ENCODE data around the gene BTBD16. TPM values are rescaled to one million over a fixed set of nuclear protein-coding genes. Genes with fewer than 3 reads are reported as not detected.

Gene BTBD16
- total and polyA plus RNA-seq, 2 donors (not counting 1 experiment from before 2014, with no cell fraction given), result not detected

DNA sequence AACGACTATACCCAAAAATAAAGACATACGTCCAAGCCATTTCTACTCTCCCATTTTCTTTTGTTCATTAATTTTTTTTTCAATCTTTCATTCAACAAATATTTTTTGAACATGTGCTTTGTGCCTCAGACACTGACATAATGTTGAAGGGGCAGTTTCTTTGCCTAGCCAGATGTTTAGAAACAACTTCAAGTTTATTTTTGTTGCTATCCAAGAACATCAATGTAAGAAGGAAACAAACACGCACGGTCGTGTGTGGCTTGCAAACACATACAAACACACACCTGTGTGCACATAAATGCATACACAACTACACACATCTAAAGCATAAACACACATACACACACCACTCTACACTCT, 39.9 kb downstream of the BTBD16 start:
- H3K27ac Mint-ChIP-seq, result no peak overlapping the region
- Histone ChIP-seq H4K20me1 (ENCODE audit: control insufficient read depth, insufficient read depth, low read length, poor library complexity, severe bottlenecking) (no peaks in the 10 kb centered on the region), H2AFZ (ENCODE audit: insufficient read depth, low read depth, low read length, poor library complexity, severe bottlenecking) (no peak overlapping the region), H3K9me3 (ENCODE audit: control extremely low read depth in 1 of 3, control insufficient read depth in 2 of 3, insufficient read depth in 1 of 3, low read length in 2 of 3) (no peaks in the 10 kb centered on the region), H3K4me3 (ENCODE audit: control extremely low read depth in 1 of 5, extremely low read depth in 1 of 5, insufficient read depth in 1 of 5, low read depth in 2 of 5, low read length in 4 of 5) (no peak overlapping the region), H3K36me3 (replicated peaks in 1 of 2; ENCODE audit: control extremely low read depth in 1 of 2, control insufficient read depth in 1 of 2, extremely low read depth in 1 of 2, insufficient read depth in 2 of 2, low read length in 1 of 2) (no peaks in the 10 kb centered on the region), H3K4me2 (replicated peaks; ENCODE audit: low read depth, low read length, poor library complexity, severe bottlenecking) (no peak overlapping the region), H3K79me2 (ENCODE audit: control insufficient read depth, insufficient read depth, low read length) (no peaks in the 10 kb centered on the region), H3K27ac (ENCODE audit: low read length in 2 of 2) (no peak overlapping the region), H3K4me1 (ENCODE audit: control insufficient read depth in 2 of 2, insufficient read depth in 2 of 2, low read length in 2 of 2) (peaks cover 20% of the 10 kb centered on the region in 2 donors), H3K27me3 (replicated peaks in 1 of 4; ENCODE audit: control extremely low read depth in 1 of 4, control insufficient read depth in 3 of 4, insufficient read depth in 4 of 4, low read length in 3 of 4) (peaks cover 0 to 3% (median 0%) of the 10 kb centered on the region in 4 experiments), H3K9ac (ENCODE audit: low read length) (no peak overlapping the region)
- WGBS (ENCODE audit: insufficient coverage), result 60% methylated on average over 1 of the region's 5 CpGs
- POLR2A ChIA-PET, result no interaction called here
- peaks cover 2% of the 10 kb centered on the region for H3K9me3 Mint-ChIP-seq (ENCODE audit: insufficient read depth)
- DNase-seq, result no peak
- peaks cover 22% of the 10 kb centered on the region for H3K27me3 Mint-ChIP-seq
- intact Hi-C loops (cut with micrococcal nuclease), result no loop called here
- TF ChIP-seq, protein P1, sequence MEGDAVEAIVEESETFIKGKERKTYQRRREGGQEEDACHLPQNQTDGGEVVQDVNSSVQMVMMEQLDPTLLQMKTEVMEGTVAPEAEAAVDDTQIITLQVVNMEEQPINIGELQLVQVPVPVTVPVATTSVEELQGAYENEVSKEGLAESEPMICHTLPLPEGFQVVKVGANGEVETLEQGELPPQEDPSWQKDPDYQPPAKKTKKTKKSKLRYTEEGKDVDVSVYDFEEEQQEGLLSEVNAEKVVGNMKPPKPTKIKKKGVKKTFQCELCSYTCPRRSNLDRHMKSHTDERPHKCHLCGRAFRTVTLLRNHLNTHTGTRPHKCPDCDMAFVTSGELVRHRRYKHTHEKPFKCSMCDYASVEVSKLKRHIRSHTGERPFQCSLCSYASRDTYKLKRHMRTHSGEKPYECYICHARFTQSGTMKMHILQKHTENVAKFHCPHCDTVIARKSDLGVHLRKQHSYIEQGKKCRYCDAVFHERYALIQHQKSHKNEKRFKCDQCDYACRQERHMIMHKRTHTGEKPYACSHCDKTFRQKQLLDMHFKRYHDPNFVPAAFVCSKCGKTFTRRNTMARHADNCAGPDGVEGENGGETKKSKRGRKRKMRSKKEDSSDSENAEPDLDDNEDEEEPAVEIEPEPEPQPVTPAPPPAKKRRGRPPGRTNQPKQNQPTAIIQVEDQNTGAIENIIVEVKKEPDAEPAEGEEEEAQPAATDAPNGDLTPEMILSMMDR (IDR thresholded peaks at IDR 0.05), result no peak
- no peak for TF ChIP-seq EZH2 (IDR thresholded peaks at IDR 0.05; ENCODE audit: borderline replicate concordance, insufficient read depth, low read depth, low read length, poor library complexity, severe bottlenecking)
- CTCF ChIA-PET, result interaction anchor here (1.9 to 5.5 kb wide), 3 partner anchors 12 to 124 kb away, joined by 5 to 22 read pairs (median 6); no protein-coding TSS in a partner anchor
- H3K4me3 Mint-ChIP-seq, result no peak overlapping the region
- peaks cover 28% of the 10 kb centered on the region for H3K4me1 Mint-ChIP-seq
- no peak for ATAC-seq (ENCODE audit: low read depth)

DNA sequence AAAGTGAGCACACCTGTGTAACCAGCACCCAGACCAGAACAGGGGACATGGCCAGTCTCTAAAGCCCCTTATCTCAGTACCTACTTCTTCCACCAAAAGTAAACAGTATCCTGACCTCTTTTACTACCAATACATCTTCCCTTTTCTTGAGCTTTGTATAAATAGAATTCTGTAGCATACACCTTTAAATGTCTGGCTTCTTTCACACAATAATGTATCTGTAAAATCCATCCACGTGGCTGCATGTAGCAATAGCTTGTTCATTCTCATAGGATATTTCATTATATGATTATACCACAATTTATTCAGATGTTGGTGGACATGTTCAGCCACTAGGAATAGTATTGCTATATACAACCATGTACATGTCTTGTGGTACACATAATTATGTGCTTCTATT, 40.6 kb downstream of the BTBD16 start:
- peaks cover 20% of the 10 kb centered on the region in 2 donors for H3K4me1 ChIP-seq (ENCODE audit: control insufficient read depth in 2 of 2, insufficient read depth in 2 of 2, low read length in 2 of 2)
- no peak overlapping the region for H3K9ac ChIP-seq (ENCODE audit: low read length)
- H3K36me3 ChIP-seq (replicated peaks in 1 of 2; ENCODE audit: control extremely low read depth in 1 of 2, control insufficient read depth in 1 of 2, extremely low read depth in 1 of 2, insufficient read depth in 2 of 2, low read length in 1 of 2), result no peaks in the 10 kb centered on the region
- H3K9me3 Mint-ChIP-seq (ENCODE audit: insufficient read depth), result no peaks in the 10 kb centered on the region
- no peak for DNase-seq
- peaks cover 27% of the 10 kb centered on the region for H3K27me3 Mint-ChIP-seq
- H3K4me1 Mint-ChIP-seq, result peaks cover 23% of the 10 kb centered on the region
- no peak overlapping the region for H3K4me3 ChIP-seq (ENCODE audit: control extremely low read depth in 1 of 5, extremely low read depth in 1 of 5, insufficient read depth in 1 of 5, low read depth in 2 of 5, low read length in 4 of 5)
- no peak overlapping the region for H3K27ac Mint-ChIP-seq
- no peaks in the 10 kb centered on the region for H3K9me3 ChIP-seq (ENCODE audit: control extremely low read depth in 1 of 3, control insufficient read depth in 2 of 3, insufficient read depth in 1 of 3, low read length in 2 of 3)
- no peak overlapping the region for H3K4me2 ChIP-seq (replicated peaks; ENCODE audit: low read depth, low read length, poor library complexity, severe bottlenecking)
- no peaks in the 10 kb centered on the region for H3K79me2 ChIP-seq (ENCODE audit: control insufficient read depth, insufficient read depth, low read length)
- peaks cover 0 to 3% (median 0%) of the 10 kb centered on the region in 4 experiments for H3K27me3 ChIP-seq (replicated peaks in 1 of 4; ENCODE audit: control extremely low read depth in 1 of 4, control insufficient read depth in 3 of 4, insufficient read depth in 4 of 4, low read length in 3 of 4)
- no peak overlapping the region for H3K4me3 Mint-ChIP-seq
- intact Hi-C loops (cut with micrococcal nuclease), result no loop called here
- no peaks in the 10 kb centered on the region for H4K20me1 ChIP-seq (ENCODE audit: control insufficient read depth, insufficient read depth, low read length, poor library complexity, severe bottlenecking)
- no CpG with 5 or more reads among the region's 1 CpG for WGBS (ENCODE audit: insufficient coverage)
- CTCF ChIA-PET, result interaction anchor here (1.9 to 5.5 kb wide), 3 partner anchors 11 to 123 kb away, joined by 5 to 22 read pairs (median 6); no protein-coding TSS in a partner anchor
- H2AFZ ChIP-seq (ENCODE audit: insufficient read depth, low read depth, low read length, poor library complexity, severe bottlenecking), result no peak overlapping the region
- H3K27ac ChIP-seq (ENCODE audit: low read length in 2 of 2), result no peak overlapping the region
- no peak for ATAC-seq (ENCODE audit: low read depth)
- POLR2A ChIA-PET, result no interaction called here
- TF ChIP-seq, protein P1 (IDR thresholded peaks at IDR 0.05), result no peak
- no peak for TF ChIP-seq EZH2 (IDR thresholded peaks at IDR 0.05; ENCODE audit: borderline replicate concordance, insufficient read depth, low read depth, low read length, poor library complexity, severe bottlenecking)

Data from B cell (primary cell).